ENCODE measurements around the gene DPAGT1.
"Not testable (repeated sequence)": the region's sequence is repeated elsewhere in the genome, so short reads cannot be mapped to it uniquely, and the experiment has no call there.

DPAGT1 gene

GRCh38 chr11:119093942-119094815 lies 7.5 kb downstream of the DPAGT1 start:
- DNase-seq (ENCODE audit: low read depth): no peak

GRCh38 chr11:119092880-119093842 lies 8.5 kb downstream of the DPAGT1 start:
- no peak for DNase-seq (ENCODE audit: low read depth)

GRCh38 chr11:119091966-119092879 lies 9.4 kb downstream of the DPAGT1 start:
- no peak for DNase-seq (ENCODE audit: low read depth)

GRCh38 chr11:119091178-119091577 lies 10.5 kb downstream of the DPAGT1 start:
- no peak for DNase-seq (ENCODE audit: low read depth)

GRCh38 chr11:119089319-119089718 lies 12.3 kb downstream of the DPAGT1 start:
- DNase-seq (ENCODE audit: low read depth): no peak

GRCh38 chr11:119088406-119088805 lies 13.2 kb downstream of the DPAGT1 start:
- DNase-seq (ENCODE audit: low read depth): no peak

- DNase-seq (ENCODE audit: low read depth): no peak
Measured at GRCh38 chr11:119087747-119088241, 13.9 kb downstream of the DPAGT1 start.

- no peak for DNase-seq (ENCODE audit: low read depth)
Measured at GRCh38 chr11:119087123-119087522, 14.5 kb downstream of the DPAGT1 start.

GRCh38 chr11:119085437-119085847 lies 16.2 kb downstream of the DPAGT1 start:
- no peak for DNase-seq (ENCODE audit: low read depth)

GRCh38 chr11:119084663-119085436 lies 16.8 kb downstream of the DPAGT1 start, which contains the start of gene HMBS:
Gene HMBS, plus strand, starts transcription at chr11:119084881. Its CDS starts 153 bp downstream, at chr11:119085034.
- DNase-seq (ENCODE audit: low read depth): peak; percentile 77

- DNase-seq (ENCODE audit: low read depth): no peak
Measured at GRCh38 chr11:119081682-119082260, 19.9 kb downstream of the DPAGT1 start.

GRCh38 chr11:119078675-119079420 lies 22.8 kb downstream of the DPAGT1 start:
- DNase-seq (ENCODE audit: low read depth): no peak

- DNase-seq (ENCODE audit: low read depth): no peak
Measured at GRCh38 chr11:119077839-119078238, 23.8 kb downstream of the DPAGT1 start.

- peak; percentile 66 for DNase-seq (ENCODE audit: low read depth)
Measured at GRCh38 chr11:119067371-119068222, 34.1 kb downstream of the DPAGT1 start, which contains the start of gene VPS11. Gene VPS11, plus strand, starts transcription at chr11:119067818. Its CDS starts 6 bp downstream, at chr11:119067824.

- DNase-seq (ENCODE audit: low read depth): no peak
Measured at GRCh38 chr11:119065369-119065768, 36.3 kb downstream of the DPAGT1 start.

GRCh38 chr11:119062779-119063178 lies 38.9 kb downstream of the DPAGT1 start:
- no peak for DNase-seq (ENCODE audit: low read depth)

GRCh38 chr11:119061256-119061655 lies 40.4 kb downstream of the DPAGT1 start:
- DNase-seq (ENCODE audit: low read depth): no peak

- not testable (repeated sequence) for DNase-seq (ENCODE audit: low read depth)
Measured at GRCh38 chr11:119059128-119059527, 42.5 kb downstream of the DPAGT1 start.

Data from HS-27A (cell line).